ENCODE measurements around the gene SH2D3A. TPM values are rescaled to one million over a fixed set of nuclear protein-coding genes. Genes with fewer than 3 reads are reported as not detected.

The SH2D3A gene
- total and polyA plus RNA-seq, 2 donors (not counting 1 experiment from before 2014, with no cell fraction given): 36.1 to 54.1 TPM

DNA sequence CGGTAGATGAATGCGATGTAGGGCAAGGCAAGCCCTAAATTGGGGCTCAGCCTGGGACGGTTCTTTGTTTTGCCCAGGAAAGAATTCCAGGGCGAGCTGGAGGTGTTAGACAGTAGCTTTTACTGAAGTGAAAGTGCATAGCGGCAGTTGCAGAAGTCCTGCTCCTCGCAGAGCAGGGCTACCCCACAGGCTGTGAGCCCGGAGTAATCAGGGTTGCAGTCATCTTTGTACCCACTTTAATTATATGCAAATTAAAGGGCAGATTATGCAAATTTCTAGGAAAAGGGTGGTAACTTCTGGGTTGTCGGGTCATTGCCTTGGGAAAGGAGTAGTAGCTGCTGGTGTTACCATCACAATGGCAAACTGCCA lies 35.8 kb upstream of the SH2D3A start:
- CTCF ChIA-PET: interaction anchor here (0.8 to 5.2 kb wide), 21 partner anchors 9 to 286 kb away, joined by 3 to 57 read pairs (median 3); partner anchors contain the start of genes GPR108 and VAV1
- Mint-ChIP-seq H3K4me3 (peak overlapping the region; percentile 95), H3K9me3 (ENCODE audit: insufficient read depth) (no peaks in the 10 kb centered on the region), H3K27me3 (no peaks in the 10 kb centered on the region), H3K4me1 (peaks cover 66% of the 10 kb centered on the region), H3K27ac (peak overlapping the region; percentile 98)
- Histone ChIP-seq H4K20me1 (ENCODE audit: control insufficient read depth, insufficient read depth, low read length, poor library complexity, severe bottlenecking) (peaks cover 54% of the 10 kb centered on the region), H3K9ac (ENCODE audit: low read length) (peak overlapping the region; percentile 46), H3K4me3 (ENCODE audit: control extremely low read depth in 1 of 5, extremely low read depth in 1 of 5, insufficient read depth in 1 of 5, low read depth in 2 of 5, low read length in 4 of 5) (peak overlapping the region in 4 of 5 experiments; percentile 55 to 61 (median 59)), H3K27ac (ENCODE audit: low read length in 2 of 2) (peak overlapping the region; percentile 75 to 83), H3K4me2 (replicated peaks; ENCODE audit: low read depth, low read length, poor library complexity, severe bottlenecking) (peak overlapping the region; percentile 69), H3K27me3 (replicated peaks in 1 of 4; ENCODE audit: control extremely low read depth in 1 of 4, control insufficient read depth in 3 of 4, insufficient read depth in 4 of 4, low read length in 3 of 4) (no peaks in the 10 kb centered on the region), H2AFZ (ENCODE audit: insufficient read depth, low read depth, low read length, poor library complexity, severe bottlenecking) (no peak overlapping the region), H3K36me3 (replicated peaks in 1 of 2; ENCODE audit: control extremely low read depth in 1 of 2, control insufficient read depth in 1 of 2, extremely low read depth in 1 of 2, insufficient read depth in 2 of 2, low read length in 1 of 2) (peaks cover 4 to 10% of the 10 kb centered on the region in 2 experiments), H3K4me1 (ENCODE audit: control insufficient read depth in 2 of 2, insufficient read depth in 2 of 2, low read length in 2 of 2) (peaks cover 47 to 75% of the 10 kb centered on the region in 2 donors), H3K9me3 (ENCODE audit: control extremely low read depth in 1 of 3, control insufficient read depth in 2 of 3, insufficient read depth in 1 of 3, low read length in 2 of 3) (no peaks in the 10 kb centered on the region), H3K79me2 (ENCODE audit: control insufficient read depth, insufficient read depth, low read length) (peaks cover 85% of the 10 kb centered on the region)
- TF ChIP-seq, protein P1, sequence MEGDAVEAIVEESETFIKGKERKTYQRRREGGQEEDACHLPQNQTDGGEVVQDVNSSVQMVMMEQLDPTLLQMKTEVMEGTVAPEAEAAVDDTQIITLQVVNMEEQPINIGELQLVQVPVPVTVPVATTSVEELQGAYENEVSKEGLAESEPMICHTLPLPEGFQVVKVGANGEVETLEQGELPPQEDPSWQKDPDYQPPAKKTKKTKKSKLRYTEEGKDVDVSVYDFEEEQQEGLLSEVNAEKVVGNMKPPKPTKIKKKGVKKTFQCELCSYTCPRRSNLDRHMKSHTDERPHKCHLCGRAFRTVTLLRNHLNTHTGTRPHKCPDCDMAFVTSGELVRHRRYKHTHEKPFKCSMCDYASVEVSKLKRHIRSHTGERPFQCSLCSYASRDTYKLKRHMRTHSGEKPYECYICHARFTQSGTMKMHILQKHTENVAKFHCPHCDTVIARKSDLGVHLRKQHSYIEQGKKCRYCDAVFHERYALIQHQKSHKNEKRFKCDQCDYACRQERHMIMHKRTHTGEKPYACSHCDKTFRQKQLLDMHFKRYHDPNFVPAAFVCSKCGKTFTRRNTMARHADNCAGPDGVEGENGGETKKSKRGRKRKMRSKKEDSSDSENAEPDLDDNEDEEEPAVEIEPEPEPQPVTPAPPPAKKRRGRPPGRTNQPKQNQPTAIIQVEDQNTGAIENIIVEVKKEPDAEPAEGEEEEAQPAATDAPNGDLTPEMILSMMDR (IDR thresholded peaks at IDR 0.05): no peak
- no peak for TF ChIP-seq EZH2 (IDR thresholded peaks at IDR 0.05; ENCODE audit: borderline replicate concordance, insufficient read depth, low read depth, low read length, poor library complexity, severe bottlenecking)
- WGBS (ENCODE audit: insufficient coverage): 49% methylated on average over 4 of the region's 8 CpGs
- POLR2A ChIA-PET: interaction anchor here (0.5 to 5.3 kb wide), 11 partner anchors 20 to 286 kb away, joined by 3 to 73 read pairs (median 3); partner anchors contain the start of genes GPR108 and VAV1
- DNase-seq: peak; percentile 69
- intact Hi-C loops (cut with micrococcal nuclease): loop anchor here (5.0 kb wide), 1 partner anchor 171 kb away; no protein-coding TSS in a partner anchor
- no peak for ATAC-seq (ENCODE audit: low read depth)

Measured in B cell (primary cell).